Measurements from ENCODE around the gene SPIRE1.

Gene SPIRE1

DNA sequence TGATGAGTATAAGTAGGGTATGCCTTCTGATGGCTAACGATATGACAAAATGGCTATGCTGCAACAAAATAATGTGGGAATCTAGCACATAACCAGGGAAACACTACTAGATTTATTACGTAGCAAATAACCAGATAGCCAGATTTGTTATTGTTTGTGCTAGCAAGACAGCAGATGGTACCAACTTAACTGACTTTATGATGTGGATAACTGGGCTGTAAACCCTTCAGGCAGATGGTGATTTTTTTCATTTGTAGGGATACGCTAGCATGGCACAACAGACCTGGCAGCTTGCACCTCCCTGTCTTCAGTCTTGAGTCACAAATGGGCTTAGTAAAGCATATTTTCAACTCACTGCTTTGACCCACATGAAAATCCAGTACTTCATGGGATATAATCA lies 201.5 kb downstream of the SPIRE1 start:
- H3K4me3 ChIP-seq (ENCODE audit: low read depth, low read length) = no peak overlapping the region
- DNase-seq (ENCODE audit: low read depth) = no peak
- TF ChIP-seq, protein P1, sequence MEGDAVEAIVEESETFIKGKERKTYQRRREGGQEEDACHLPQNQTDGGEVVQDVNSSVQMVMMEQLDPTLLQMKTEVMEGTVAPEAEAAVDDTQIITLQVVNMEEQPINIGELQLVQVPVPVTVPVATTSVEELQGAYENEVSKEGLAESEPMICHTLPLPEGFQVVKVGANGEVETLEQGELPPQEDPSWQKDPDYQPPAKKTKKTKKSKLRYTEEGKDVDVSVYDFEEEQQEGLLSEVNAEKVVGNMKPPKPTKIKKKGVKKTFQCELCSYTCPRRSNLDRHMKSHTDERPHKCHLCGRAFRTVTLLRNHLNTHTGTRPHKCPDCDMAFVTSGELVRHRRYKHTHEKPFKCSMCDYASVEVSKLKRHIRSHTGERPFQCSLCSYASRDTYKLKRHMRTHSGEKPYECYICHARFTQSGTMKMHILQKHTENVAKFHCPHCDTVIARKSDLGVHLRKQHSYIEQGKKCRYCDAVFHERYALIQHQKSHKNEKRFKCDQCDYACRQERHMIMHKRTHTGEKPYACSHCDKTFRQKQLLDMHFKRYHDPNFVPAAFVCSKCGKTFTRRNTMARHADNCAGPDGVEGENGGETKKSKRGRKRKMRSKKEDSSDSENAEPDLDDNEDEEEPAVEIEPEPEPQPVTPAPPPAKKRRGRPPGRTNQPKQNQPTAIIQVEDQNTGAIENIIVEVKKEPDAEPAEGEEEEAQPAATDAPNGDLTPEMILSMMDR (conservative IDR thresholded peaks at IDR 0.05; ENCODE audit: low read depth, low read length) = no peak

DNA sequence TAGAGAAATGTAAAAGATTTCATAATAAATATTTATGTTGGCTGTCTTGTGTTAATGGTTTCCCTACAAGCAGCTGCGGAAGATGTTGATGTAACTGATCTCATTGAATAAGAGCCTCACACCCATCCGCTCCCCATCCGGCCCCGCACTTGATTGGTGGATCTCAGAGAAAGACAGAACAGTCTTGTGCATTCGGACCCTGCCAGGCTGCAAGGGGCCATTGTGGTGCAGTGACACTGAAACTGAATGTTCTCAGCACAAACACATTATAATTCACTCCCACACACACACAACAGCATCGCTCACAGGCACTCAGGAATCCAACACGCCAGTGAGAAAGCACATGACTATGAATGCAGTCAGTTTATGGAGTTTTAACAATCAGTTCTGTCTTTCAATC lies 202.4 kb downstream of the SPIRE1 start:
- TF ChIP-seq, protein P1 (conservative IDR thresholded peaks at IDR 0.05; ENCODE audit: low read depth, low read length) = no peak
- peak; percentile 63 for DNase-seq (ENCODE audit: low read depth)
- no peak overlapping the region for H3K4me3 ChIP-seq (ENCODE audit: low read depth, low read length)

DNA sequence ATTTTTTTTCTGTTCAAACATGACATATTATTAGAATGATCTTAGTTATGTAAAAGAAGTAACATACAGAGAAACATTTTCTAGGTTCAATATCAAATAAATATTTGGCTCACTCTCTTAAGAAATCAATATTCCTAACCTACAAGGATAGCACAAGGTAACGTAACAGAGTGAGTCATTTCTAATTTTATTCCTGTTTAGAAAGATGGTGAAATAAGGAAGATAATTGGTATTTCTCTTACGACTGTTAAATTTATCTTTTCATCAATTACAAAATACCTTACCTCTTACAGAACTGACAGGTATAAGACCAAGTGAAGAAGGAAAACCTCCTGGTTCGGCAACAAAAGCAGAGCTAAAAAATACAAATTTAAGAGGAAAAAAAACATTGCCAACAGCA lies 205.1 kb downstream of the SPIRE1 start:
- no peak overlapping the region for H3K4me3 ChIP-seq (ENCODE audit: low read depth, low read length)
- TF ChIP-seq, protein P1 (conservative IDR thresholded peaks at IDR 0.05; ENCODE audit: low read depth, low read length) = no peak
- DNase-seq (ENCODE audit: low read depth) = no peak

DNA sequence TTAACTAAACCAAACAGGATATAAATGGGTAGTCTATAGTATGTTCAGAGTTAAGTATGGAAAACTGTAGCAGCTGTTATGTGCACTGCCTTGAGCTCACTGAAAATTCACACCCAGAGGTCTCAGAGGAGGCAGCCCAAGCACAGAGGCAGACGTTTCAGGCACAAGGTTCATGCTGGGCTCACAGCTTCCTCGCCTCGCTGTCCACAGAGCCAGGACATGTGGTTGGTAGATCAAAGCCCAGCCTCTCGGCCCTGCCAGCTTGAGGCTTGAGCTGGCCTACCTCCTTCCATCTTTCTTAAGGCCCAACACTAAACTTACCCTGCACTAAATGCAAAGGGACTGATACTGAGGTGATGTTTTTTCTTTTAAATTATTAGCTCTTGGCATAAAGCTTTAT lies 206.5 kb downstream of the SPIRE1 start:
- H3K4me3 ChIP-seq (ENCODE audit: low read depth, low read length) = no peak overlapping the region
- TF ChIP-seq, protein P1 (conservative IDR thresholded peaks at IDR 0.05; ENCODE audit: low read depth, low read length) = no peak
- DNase-seq (ENCODE audit: low read depth) = no peak

GRCh38 chr18:12449051-12449785 lies 208.7 kb downstream of the SPIRE1 start:
- no peak overlapping the region for H3K4me3 ChIP-seq (ENCODE audit: low read depth, low read length)
- no peak for DNase-seq (ENCODE audit: low read depth)
- TF ChIP-seq, protein P1 (conservative IDR thresholded peaks at IDR 0.05; ENCODE audit: low read depth, low read length) = no peak

DNA sequence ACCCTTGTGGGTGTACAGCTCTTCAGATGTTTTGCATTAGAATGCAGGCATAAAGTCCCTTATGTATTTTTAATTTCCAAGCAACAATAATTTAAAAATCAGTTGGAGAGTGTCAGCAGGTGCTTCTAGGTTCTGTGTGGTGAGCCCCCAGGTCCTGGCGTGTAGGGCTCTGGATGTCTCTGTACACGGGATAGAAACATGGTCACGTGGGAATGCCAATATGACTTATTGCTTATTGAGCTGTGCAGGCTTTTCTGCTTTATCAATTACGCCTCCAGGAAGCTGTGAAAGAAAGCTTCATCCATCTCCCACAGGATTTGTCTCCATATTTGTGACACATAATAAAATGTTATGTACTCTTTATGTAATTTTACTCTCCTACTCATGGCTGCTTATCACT lies 212.4 kb downstream of the SPIRE1 start:
- no peak for DNase-seq (ENCODE audit: low read depth)
- TF ChIP-seq, protein P1 (conservative IDR thresholded peaks at IDR 0.05; ENCODE audit: low read depth, low read length) = no peak
- H3K4me3 ChIP-seq (ENCODE audit: low read depth, low read length) = no peak overlapping the region

DNA sequence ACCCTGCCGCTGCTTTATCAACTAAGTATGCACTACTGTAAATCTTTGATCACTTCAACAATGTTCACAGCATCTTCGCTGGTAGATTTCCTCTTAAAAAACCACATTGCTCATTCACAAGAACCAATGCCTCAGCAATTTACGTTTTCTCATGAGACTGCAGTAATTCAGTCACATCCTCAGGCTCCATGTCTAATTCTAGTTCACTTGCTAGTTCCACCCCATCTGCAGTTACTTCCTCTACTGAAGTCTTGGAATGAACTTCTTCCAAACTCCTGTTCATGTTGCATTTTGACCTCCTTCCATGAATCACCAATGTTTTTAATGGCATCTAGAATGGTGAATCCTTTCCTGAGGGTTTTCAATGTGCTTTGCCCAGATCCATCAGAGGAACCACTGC lies 214.4 kb downstream of the SPIRE1 start:
- no peak for DNase-seq (ENCODE audit: low read depth)
- H3K4me3 ChIP-seq (ENCODE audit: low read depth, low read length) = no peak overlapping the region
- TF ChIP-seq, protein P1 (conservative IDR thresholded peaks at IDR 0.05; ENCODE audit: low read depth, low read length) = no peak

All from choroid plexus epithelial cell (primary cell).